Transverse colon (tissue), 4 donors: ENCODE data around the gene DAB2IP. TPM values are rescaled to one million over a fixed set of nuclear protein-coding genes. Genes with fewer than 3 reads are reported as not detected.

Source experiments
- DNase-seq: peaks from one replicate; pipeline ENCODE4 v3.0.0-alpha.2; 2019
- H3K27ac ChIP-seq, 4 donors: fragments of 200-600 bp; sonication (generic); 2 replicates each; pipeline ENCODE4 v1.5.1; 2016 to 2018; ENCODE audit warnings: inconsistent platforms in 4 of 4
- H3K27me3 ChIP-seq: fragments of 200-600 bp; sonication (generic); 2 replicates; pipeline ENCODE4 v1.5.1; 2017; ENCODE audit warnings: inconsistent platforms
- H3K36me3 ChIP-seq, 4 donors: fragments of 200-600 bp; sonication (generic); 2 replicates each; pipeline ENCODE4 v1.5.1; 2017 to 2019; ENCODE audit warnings: inconsistent platforms in 4 of 4
- H3K4me1 ChIP-seq, 4 donors: fragments of 200-600 bp; sonication (generic); 2 replicates each; pipeline ENCODE4 v1.5.1; 2017 to 2020; ENCODE audit warnings: inconsistent platforms in 4 of 4
- H3K4me3 ChIP-seq, 4 donors: fragments of 200-600 bp; sonication (generic); 1 replicate in 1 of 4; 2 replicates in 3 of 4; pipeline versions ENCODE4 v1.5.1 to v1.6.1; 2017 to 2019; ENCODE audit warnings: inconsistent platforms in 4 of 4
- H3K9me3 ChIP-seq, 2 donors: fragments of 200-600 bp; sonication (generic); 2 replicates each; pipeline ENCODE4 v1.5.1; 2017 to 2019; ENCODE audit warnings: inconsistent platforms in 2 of 2
- EP300 ChIP-seq: sonication (generic); formaldehyde crosslinking; IDR thresholded peaks from one replicate; pipeline ENCODE4 v1.6.1; 2017; ENCODE audit warnings: antibody characterized with exemption, low read depth
- POLR2A ChIP-seq: fragments of 450-650 bp; IDR thresholded peaks from one replicate; pipeline ENCODE4 v1.6.1; 2016; ENCODE audit warnings: antibody characterized with exemption, mild to moderate bottlenecking, moderate library complexity
- POLR2AphosphoS5 ChIP-seq, 3 donors: sonication (generic); formaldehyde crosslinking; IDR thresholded peaks; one replicate each; pipeline ENCODE4 v1.6.1; 2016; ENCODE audit warnings: antibody characterized with exemption in 3 of 3
- WGBS, 2 donors: methylation state at CpG; one replicate each; pipeline ENCODE4 v1.1.5; 2018; ENCODE audit warnings: low coverage in 1 of 2; 5-methylcytosine and 5-hydroxymethylcytosine counted together
- in situ Hi-C, 4 donors: fragments of 200-750 bp; cut with MboI; loops; one replicate each; pipeline versions ENCODE4 v1.15.0 to v1.15.1; 2017; ENCODE audit warnings: low sequenced_read_pairs in 3 of 4, low pct_ligation_motif_present in 1 of 4, low pct_unique_long_range_greater_than_20kb in 1 of 4
- intact Hi-C: fragments of 100-400 bp; cut with DNase I; formaldehyde crosslinking; loops from one replicate; pipeline ENCODE4 v1.15.1; 2023; ENCODE audit warnings: low total_unique reads
- total RNA-seq, 4 donors: library from RNA; depleted of rRNA; stranded (reverse); fragments of >200 nt; gene quantifications; one replicate each; pipeline ENCODE4 v1.1.0, GENCODE V29; 2016
- TF ChIP-seq, protein P1 (sequence below), 5 experiments: fragments of 200-600 bp in 3 of 5; fragments of 450-650 bp in 2 of 5; sonication (generic) in 3 of 5; IDR thresholded peaks; 1 replicate in 2 of 5; 2 replicates in 3 of 5; pipeline ENCODE4 v1.5.1; 2016 to 2017; ENCODE audit warnings: antibody characterized with exemption in 5 of 5, inconsistent platforms in 3 of 5, mild to moderate bottlenecking in 2 of 5, moderate library complexity in 1 of 5

The DAB2IP gene
- total RNA-seq, 4 donors from 2014 or later = 84.2 to 159 (median 90.7) TPM

GRCh38 chr9:121758693-121759092, 107.3 kb downstream of the DAB2IP start:
- H3K27me3 ChIP-seq = no peaks in the 10 kb centered on the region
- no peaks in the 10 kb centered on the region for H3K9me3 ChIP-seq
- no peak overlapping the region for H3K4me3 ChIP-seq
- DNase-seq = no peak
- WGBS, 2 donors = 79% methylated on average over 9 of the region's 9 CpGs; no CpG with 5 or more reads in 1 of the 2 donors
- in situ Hi-C loops (no loop called here), intact Hi-C loops (no loop called here)
- peaks cover 0 to 19% (median 5%) of the 10 kb centered on the region in 4 donors for H3K4me1 ChIP-seq
- TF ChIP-seq, protein P1, sequence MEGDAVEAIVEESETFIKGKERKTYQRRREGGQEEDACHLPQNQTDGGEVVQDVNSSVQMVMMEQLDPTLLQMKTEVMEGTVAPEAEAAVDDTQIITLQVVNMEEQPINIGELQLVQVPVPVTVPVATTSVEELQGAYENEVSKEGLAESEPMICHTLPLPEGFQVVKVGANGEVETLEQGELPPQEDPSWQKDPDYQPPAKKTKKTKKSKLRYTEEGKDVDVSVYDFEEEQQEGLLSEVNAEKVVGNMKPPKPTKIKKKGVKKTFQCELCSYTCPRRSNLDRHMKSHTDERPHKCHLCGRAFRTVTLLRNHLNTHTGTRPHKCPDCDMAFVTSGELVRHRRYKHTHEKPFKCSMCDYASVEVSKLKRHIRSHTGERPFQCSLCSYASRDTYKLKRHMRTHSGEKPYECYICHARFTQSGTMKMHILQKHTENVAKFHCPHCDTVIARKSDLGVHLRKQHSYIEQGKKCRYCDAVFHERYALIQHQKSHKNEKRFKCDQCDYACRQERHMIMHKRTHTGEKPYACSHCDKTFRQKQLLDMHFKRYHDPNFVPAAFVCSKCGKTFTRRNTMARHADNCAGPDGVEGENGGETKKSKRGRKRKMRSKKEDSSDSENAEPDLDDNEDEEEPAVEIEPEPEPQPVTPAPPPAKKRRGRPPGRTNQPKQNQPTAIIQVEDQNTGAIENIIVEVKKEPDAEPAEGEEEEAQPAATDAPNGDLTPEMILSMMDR (IDR thresholded peaks at IDR 0.05) = no peak
- TF ChIP-seq POLR2A = no peak
- no peak for TF ChIP-seq POLR2AphosphoS5 (IDR thresholded peaks at IDR 0.05)
- TF ChIP-seq EP300 = no peak
- H3K27ac ChIP-seq = no peak overlapping the region
- peaks cover 0 to 12% (median 5%) of the 10 kb centered on the region in 4 donors for H3K36me3 ChIP-seq

GRCh38 chr9:121759996-121760395, 108.6 kb downstream of the DAB2IP start:
- TF ChIP-seq POLR2A (no peak), EP300 (no peak), POLR2AphosphoS5 (IDR thresholded peaks at IDR 0.05) (no peak)
- TF ChIP-seq, protein P1 (IDR thresholded peaks at IDR 0.05) = no peak

DNA sequence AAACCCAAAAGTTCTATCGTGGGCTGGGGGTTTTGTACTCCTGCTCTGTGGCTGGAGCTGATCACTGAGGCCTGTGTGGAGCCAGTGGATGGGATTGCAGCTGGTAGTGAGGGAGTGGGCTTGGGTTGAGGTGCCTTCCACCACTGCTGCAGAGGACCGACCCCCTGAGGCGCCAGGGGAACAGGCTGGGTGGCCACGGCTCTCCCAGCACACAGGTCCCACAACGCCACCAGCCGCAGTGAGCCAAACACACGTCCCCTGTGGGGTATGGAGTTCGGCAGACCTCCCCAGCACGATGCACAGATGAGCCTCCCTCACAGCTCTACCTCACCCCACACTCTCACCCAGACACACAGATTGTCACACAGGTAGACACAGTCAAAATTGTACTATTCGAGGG, 109.1 kb downstream of the DAB2IP start:
- Histone ChIP-seq H3K27me3 (no peaks in the 10 kb centered on the region), H3K27ac (no peak overlapping the region), H3K4me3 (no peak overlapping the region), H3K9me3 (no peaks in the 10 kb centered on the region), H3K36me3 (peaks cover 0 to 12% (median 5%) of the 10 kb centered on the region in 4 donors), H3K4me1 (peaks cover 5 to 20% (median 11%) of the 10 kb centered on the region in 4 donors)
- in situ Hi-C loops (no loop called here), intact Hi-C loops (no loop called here)
- DNase-seq = no peak
- WGBS, 2 donors = 80% methylated on average over 10 of the region's 10 CpGs; no CpG with 5 or more reads in 1 of the 2 donors
- TF ChIP-seq POLR2A (no peak), EP300 (no peak), POLR2AphosphoS5 (IDR thresholded peaks at IDR 0.05) (no peak)
- TF ChIP-seq, protein P1 (IDR thresholded peaks at IDR 0.05) = no peak

More at GRCh38 chr9:121759996-121760395, 108.6 kb downstream of the DAB2IP start:
- in situ Hi-C loops (no loop called here), intact Hi-C loops (no loop called here)
- DNase-seq = no peak
- WGBS, 2 donors = 96% methylated on average over 22 of the region's 23 CpGs; no CpG with 5 or more reads in 1 of the 2 donors
- peaks cover 5 to 21% (median 10%) of the 10 kb centered on the region in 4 donors for H3K4me1 ChIP-seq
- H3K36me3 ChIP-seq = peaks cover 0 to 12% (median 5%) of the 10 kb centered on the region in 4 donors
- no peak overlapping the region for H3K27ac ChIP-seq
- H3K9me3 ChIP-seq = no peaks in the 10 kb centered on the region
- H3K4me3 ChIP-seq = no peak overlapping the region
- H3K27me3 ChIP-seq = no peaks in the 10 kb centered on the region

GRCh38 chr9:121763131-121763530, 111.7 kb downstream of the DAB2IP start:
- intact Hi-C loops (no loop called here), in situ Hi-C loops (no loop called here)
- TF ChIP-seq, protein P1 (IDR thresholded peaks at IDR 0.05) = no peak
- TF ChIP-seq POLR2A = no peak
- no peak for TF ChIP-seq POLR2AphosphoS5 (IDR thresholded peaks at IDR 0.05)
- no peak for TF ChIP-seq EP300
- H3K36me3 ChIP-seq = peaks cover 0 to 26% (median 5%) of the 10 kb centered on the region in 4 donors
- no peaks in the 10 kb centered on the region for H3K9me3 ChIP-seq
- H3K27me3 ChIP-seq = no peaks in the 10 kb centered on the region
- H3K4me1 ChIP-seq = peaks cover 5 to 12% (median 9%) of the 10 kb centered on the region in 4 donors
- H3K4me3 ChIP-seq = no peak overlapping the region
- DNase-seq = no peak
- 90% methylated on average over 6 of the region's 6 CpGs; no CpG with 5 or more reads in 1 of the 2 donors for WGBS, 2 donors
- H3K27ac ChIP-seq = no peak overlapping the region
